GM18858 (cell line): ENCODE measurements around the gene CCDC91.

Source experiments
- ATAC-seq: cut with Tn5 transposase; IDR thresholded peaks from one replicate; pipeline ENCODE4 v1.9.1; 2021; ENCODE audit not compliant: unreplicated experiment

Gene CCDC91, protein sequence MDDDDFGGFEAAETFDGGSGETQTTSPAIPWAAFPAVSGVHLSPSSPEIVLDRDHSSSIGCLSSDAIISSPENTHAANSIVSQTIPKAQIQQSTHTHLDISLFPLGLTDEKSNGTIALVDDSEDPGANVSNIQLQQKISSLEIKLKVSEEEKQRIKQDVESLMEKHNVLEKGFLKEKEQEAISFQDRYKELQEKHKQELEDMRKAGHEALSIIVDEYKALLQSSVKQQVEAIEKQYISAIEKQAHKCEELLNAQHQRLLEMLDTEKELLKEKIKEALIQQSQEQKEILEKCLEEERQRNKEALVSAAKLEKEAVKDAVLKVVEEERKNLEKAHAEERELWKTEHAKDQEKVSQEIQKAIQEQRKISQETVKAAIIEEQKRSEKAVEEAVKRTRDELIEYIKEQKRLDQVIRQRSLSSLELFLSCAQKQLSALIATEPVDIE

DNA sequence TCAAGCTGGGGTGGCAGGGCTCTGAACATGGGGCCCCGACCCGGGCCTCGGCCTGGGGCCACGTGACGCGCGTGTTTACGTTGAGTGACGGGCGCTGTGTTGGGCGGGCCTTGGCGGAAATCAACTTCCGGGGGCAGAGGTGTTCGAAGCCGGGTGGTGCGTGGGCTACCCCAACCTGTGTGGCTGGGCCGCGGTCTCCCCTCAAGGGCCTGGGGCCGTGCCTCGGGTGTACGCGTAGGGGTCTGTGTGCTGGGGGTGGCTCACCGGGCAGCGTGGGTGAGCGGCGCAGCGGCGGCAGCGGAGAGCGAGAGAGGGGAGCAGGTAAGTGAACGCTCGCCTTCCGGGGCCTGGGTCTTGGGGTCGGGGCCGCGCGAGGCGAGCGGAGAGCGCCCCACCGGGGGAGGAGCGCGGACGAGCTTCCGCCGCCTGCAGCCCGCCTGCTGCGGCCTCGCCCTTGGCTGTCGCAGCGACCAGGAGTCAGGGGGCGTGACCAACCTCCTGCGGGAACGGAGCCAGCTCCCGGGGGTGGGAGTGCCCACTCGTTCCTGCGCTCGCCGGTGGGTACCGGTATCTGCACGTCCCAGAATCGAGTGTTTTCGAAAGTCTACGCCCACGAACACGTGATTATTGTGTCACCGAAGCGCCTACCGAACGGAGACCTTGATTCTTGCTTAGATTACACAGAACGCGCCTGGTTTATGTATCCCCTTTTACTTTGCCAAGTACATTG lies at the start of gene CCDC91:
Gene CCDC91 (plus strand): TSS at position 136 of the 730 bp plus-strand sequence. CDS start 66,760 bp downstream, outside the sequence.
- peak; percentile 70 for ATAC-seq

DNA sequence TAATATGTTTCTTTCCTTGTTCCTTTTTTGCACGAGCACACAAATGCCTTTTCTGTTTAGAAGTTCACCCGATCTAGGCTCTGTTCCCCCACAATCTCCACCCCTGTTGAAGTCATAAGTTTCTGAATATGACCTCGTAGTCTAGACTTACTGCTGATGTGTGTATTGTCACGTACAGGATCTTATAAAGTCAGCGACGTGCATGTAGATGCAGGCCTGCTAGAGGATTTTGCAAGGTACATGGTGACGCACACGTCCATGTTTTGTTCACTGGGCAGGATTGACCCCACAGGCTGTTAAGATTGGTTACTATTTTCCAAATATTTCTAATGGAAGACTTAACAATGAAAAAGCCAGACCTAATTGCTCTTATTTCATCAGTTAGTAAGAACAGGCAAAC lies 46.2 kb upstream of the CCDC91 start:
- no peak for ATAC-seq

DNA sequence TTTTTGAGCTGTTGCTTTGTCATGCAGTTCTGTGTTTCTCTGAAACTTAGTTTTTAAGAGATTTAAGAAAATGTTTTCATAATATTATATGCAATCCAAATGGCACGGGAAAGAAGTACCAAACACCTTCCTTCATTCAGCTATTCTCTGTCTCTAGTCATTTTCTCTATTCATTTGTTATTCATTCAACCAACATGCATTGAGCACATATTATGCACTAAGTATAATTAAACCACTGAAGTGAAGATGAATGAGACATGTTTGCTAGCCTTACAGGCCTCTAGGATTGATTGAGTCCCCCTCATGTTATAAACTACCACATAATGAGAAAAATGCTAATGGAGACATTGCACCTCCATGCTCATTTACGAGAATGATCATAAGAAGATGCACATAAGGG lies 45.7 kb upstream of the CCDC91 start:
- ATAC-seq = no peak

DNA sequence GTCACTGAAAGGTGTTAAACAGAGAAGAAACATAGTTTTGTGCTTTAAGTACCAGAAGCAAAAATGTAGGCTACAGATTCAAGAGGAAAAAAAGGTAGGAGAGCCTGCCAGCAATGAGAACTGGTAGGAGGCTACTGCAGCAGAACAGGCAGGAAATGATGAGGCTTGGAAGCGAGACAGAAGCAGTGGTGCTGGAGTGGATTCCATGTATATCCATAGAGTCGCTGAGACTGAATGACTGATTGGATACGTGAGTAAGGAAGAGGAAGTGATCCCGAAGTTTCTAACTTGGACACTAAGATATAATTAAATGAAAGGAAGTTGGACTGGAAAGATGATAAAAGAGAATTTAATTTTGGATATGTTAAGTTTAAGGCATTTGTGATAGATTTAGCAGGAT lies 45.0 kb upstream of the CCDC91 start:
- no peak for ATAC-seq

DNA sequence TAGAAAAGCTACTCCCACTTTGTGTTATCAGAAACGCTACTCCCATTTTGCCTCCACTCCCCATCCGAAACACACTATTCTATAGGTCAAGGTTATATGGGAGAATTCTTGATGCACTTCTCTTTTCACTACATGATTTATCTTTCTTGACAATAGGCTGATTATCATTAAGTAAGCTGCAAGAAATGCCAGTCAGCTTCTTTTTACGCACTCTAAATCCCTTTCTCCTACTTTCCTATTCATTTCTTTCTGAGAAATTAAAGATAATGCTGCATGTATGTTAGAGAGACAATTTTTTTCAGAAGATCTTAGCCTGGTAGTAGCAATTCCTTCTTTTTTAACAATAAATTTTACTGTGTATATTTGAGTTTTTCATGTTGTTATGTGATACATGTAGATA lies 41.0 kb upstream of the CCDC91 start:
- no peak for ATAC-seq

DNA sequence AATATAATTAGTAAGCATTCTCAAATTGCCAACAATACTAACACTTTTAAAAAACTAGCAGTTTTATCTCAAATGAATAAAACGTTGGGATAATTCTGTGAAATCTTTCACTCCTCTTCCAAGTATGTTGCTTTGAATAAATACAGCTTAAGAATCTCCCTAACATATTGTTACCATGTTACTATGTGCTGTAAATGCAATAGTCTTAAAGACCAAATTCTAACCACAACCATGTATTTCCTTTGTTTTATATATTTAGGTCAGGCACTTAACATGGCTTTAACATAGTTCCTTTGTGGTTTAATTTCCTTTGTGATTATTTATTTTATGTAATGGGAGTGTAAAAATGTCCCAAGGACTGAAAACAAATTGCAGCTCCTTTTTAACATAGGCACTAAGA lies 33.9 kb upstream of the CCDC91 start:
- no peak for ATAC-seq

DNA sequence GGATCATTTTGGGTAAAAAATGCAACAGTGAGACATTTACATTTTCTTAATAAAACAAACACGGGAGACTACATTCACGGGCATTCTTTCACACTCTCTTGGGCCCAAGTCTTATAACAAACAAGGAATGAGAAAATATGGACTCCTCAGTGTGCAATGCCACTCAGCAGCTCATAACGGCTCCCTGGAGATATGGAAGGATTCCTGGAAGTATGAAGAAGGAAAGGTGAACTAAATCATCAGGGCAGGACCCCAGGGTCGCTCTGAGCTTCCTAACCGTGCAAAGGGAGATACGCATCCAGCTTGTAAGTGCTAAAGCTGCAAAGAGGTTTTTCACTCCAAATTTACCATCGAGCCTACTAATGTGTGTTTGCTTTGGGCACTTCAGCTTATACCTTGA lies 33.5 kb upstream of the CCDC91 start:
- no peak for ATAC-seq

DNA sequence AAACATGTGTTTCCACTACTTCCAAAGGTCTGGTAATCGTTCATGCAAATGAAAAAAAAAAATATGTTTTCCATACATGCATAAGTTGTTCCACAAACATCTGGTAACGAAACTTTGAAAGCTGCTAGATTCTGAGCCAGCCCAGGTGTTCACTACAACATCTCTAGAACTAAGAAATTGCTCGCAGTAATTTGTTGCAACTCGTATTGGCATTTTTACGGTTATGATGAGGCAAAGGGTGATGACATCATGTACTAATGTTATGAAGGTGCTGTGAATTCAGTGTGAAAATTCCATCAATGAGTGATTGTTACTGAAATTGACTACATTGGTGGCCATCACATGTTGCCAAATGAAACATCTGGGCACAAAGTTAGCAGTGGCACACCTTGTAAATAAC lies 31.9 kb upstream of the CCDC91 start:
- ATAC-seq = no peak

DNA sequence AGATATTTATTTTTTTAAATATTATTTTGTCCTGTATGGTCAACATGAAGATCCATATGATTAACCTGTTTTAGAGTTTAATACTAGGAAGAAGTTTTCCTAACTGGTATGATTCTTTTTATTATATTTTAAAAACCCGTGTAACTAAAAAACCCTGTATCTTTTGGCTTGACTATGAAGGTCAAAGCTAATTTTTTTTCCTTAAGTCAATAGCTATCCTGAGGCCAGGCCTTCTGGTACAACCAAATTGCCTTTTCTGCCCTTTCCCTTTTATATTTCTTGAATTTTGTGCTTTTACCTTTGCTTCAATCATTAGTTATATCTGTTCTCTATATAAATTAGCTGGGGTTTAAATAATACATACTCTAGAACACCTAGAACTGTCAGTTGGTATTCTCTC lies 30.6 kb upstream of the CCDC91 start:
- no peak for ATAC-seq

DNA sequence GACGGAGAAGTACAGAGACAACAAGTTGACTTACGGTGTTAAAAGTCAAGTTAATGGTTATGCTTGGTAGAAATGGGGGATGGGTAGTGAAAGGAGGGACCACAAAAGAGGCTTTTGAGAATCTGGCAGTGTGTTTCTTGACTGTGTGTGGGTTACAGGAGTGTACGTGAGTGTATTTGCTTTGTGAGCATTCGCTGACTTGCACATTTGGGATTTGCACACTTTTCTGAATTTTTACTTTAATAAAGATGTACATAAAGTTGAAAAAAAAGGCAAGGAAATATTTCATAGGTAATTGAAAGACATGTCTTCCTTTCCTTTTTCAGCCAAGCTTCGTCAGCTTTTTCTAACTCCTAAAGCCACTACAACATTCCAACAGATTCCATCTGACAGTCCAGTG lies 28.6 kb upstream of the CCDC91 start:
- no peak for ATAC-seq

DNA sequence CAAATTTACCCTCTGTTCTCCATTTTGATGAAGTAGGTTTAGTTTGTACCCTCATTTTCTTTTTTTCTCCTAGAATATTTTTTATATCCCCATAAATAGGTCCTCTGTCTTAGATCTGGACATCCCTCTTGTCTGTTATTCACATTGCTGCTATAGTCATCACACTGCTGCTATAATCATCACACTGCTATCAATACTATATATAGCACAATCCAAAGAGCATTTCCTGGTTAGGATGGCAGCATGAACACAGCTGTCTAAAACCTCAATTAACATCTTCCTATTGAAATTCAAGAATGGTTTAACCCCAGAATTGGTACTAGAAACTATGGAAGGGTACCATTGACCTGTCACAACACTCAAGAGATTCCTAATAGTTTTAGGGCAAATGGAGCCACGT lies 27.6 kb upstream of the CCDC91 start:
- ATAC-seq = no peak

DNA sequence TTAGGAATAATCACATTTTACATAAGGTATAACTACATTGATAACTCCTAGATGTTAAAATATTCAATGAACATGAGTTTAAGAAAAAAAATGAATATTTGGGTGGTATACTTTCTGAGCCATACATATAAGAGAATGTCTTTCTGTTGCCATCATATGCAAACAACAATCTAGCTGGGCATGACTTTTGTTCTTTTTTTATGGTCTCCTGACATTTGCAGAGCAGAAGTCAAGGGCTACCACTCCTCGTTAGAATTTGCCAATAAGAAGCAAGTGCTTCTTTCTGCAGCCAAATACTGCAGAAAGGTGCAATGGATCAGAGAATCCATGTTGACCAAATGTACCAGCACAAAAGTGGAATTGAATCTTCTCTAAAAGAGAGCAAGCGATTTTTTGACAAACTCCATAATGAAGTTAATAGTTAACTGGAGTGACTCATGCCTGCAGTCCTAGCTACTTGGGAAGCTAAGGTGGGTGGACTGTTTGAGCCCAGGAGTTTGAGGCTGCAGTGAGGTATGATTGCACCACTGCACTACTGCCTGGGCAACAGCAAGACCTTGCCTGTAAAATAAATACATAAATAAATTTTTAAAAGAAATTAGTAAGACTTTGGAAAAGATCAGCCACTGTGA lies 25.5 kb upstream of the CCDC91 start:
- ATAC-seq = no peak

DNA sequence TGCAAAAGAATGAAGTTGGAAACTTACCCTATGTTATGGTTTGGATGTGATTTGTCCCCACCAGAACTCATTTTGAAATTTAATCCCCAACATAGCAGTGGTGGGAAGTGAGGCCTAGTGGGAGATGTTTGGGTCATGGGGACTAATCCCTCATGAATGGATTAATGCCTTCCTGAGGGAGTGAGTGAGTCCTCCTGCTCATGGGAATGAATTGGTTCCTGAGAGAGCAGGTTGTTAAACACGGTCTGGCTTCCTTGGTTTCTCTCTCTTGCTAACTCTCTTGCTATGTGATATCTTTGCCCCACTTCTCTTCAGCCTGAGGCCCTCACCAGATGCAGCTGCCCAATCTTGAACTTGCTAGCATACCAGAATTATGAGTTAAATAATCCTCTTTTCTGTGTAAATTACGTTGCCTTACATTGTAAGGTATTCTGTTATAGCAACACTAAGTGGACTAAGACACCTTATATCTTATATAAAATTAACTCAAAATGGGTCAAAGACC lies 22.2 kb upstream of the CCDC91 start:
- no peak for ATAC-seq

DNA sequence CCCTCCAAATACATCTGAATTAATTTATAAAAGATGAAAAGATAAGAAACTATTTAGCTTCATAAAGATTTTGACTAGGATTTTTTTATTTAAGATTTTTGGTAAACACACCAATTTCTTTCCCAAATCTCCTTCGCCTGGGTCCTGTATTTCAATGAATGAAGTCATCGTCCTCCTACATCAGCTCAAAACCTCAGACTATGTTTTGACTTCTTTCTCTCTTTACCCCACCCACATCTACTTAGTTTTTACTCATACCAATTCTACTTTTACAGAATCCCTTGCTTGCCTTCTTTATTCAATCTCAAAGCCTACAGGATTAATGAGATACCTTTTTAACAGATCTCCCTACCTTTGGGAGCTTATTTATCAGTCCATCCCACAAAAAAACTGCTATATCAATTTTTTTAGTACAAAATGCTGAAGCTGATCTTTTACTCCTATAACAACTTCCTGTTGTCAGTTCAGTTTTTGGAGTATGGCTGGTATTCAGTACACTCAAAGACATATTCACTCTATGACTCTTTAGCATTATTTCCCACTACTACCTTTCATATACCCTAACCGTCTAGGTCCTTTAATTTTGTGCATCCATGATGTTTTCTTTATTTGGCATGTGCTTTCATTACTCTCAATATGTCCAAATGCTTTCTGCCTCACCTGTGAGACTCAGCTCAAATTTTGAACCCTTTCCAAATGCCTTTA lies 18.7 kb upstream of the CCDC91 start:
- ATAC-seq = no peak

DNA sequence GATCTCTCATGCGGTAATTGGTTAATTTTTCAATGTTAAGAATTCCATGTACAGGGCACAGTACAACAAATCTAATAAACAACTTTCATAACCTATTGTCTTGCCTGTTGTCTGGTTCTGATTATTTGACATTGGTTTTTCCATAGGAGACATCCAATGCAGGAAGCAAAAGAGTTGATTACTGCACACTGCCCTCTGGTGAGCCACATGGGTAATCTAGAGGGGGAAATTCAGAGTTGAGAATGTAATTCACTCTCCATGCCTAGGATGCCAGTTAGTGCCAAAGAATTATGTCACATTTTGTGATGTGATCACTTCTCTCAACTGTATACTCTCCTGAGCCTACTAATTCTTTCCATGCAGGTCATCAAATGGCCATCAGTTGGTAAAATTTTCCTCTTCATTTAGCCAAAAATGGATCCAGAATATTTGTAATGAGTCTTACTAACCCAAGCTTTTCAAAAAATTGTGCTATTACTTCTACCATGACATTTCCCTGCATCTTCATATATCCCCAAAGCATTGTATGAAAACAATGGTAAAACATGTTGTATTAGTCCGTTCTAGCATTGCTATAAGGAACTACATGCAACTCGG lies 17.7 kb upstream of the CCDC91 start:
- ATAC-seq = no peak

DNA sequence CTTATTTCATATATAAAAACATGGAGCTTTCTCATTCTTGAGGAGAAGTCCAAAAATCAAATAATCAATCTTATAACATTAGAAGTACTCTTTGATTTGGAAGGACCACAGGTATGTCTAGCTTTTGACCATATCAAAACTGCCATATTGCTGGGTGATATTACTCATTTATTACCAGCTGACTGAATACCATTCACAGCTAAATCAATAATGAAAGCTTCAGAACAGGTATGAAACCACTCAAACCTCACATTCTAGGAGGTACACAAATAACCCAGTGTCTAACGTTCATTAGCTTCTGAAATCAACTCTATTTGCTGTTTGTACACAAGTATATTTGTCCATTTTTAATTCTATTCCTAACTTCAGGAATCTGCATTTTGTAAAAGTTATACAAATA lies 16.8 kb upstream of the CCDC91 start:
- ATAC-seq = no peak

DNA sequence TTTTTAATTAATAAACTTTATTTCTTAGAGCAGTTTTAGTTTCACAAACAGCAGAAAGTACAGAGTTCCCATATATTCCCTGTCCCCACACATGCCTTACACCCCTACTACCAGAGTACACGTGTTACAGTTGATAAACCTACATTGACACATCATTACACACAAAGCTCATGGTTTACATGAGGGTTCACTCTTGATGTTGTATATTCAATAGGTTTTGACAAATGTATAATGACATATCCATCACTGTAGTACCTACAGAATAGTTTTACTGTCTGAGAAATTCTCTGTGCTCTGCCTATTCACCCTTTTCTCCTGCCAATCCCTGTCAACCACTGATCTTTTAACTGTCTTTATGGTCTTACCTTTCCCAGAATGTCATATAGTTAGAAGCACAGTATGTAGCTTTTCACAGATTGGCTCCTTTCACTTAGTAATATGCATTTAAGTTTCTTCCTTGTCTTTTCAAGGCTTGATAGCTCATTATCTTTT lies 15.1 kb upstream of the CCDC91 start:
- ATAC-seq = no peak

DNA sequence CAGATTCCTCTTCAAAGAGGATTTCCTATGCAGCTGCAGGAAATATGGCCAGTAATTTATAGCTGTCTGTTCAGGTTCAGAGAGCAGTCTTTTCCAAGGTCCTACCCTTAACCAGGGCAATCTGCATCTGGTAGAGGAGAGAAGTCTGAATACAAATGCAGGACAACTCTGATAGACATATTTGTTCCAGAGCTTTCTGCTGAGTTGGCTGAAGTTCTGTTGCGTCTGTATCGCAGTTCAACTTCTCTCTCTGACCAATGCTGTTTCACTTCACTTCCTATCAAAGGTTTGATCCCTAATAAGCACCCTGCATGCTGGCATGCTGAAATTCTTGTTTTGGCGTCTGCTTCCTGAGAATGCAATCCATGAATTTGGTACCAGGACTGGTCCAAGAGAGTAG lies 14.0 kb upstream of the CCDC91 start:
- ATAC-seq = no peak

DNA sequence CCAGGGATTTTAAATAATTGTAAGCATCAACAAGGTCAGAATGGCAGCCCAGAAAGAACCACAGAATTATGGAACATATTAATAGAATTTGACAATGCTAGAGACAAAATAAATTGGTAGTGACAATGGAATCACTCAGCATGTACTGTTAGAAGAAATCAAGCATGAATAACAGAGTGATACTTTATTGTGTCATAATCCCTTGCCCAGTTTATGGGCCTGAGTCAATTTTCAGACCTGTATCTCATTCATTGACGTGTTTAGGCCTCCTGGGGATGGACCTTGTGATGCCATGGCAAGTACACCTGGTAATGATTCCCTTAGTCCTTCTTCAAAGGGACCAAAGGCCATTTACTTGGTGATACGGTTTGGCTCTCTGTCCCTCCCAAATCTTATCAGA lies 12.8 kb upstream of the CCDC91 start:
- no peak for ATAC-seq

DNA sequence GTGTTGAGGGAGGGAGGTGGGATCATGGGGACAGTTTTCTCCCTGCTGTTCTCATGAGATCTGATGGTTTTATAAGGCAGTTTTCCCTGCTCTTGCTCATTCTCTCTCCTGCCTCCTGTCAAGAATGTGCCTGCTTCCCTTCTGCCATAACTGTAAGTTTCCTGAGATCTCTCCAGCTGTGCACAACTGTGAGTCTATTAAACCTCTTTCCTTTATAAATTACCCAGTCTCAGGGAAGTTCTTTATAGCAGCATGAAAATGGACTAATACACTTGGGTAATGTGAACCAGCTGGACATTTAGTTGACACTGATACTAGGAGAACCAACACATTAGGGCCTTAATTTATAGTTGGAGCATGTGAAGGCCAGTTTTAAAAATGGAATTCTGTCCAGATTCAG lies 12.4 kb upstream of the CCDC91 start:
- ATAC-seq = no peak

DNA sequence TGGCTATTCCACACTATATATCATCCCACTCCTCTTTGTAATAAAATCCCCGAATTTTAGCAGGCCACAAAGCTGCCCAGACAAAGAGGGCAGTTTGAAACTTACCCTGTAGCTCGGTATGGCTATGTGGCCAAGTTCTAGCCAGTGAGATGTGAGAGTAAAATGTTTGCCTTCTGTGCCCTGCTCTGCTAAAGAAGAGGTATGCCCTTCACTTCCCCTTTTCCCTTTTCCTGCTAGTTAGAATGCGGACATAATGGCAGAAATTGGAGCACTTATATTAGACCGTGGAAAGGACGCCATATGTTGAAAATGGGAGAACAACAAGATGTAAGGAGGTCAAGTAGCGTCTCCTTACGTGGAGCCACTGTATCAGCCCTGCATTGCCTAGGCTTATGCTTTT lies 11.5 kb upstream of the CCDC91 start:
- no peak for ATAC-seq
